ENCODE results near the gene PATL1.

- TF ChIP-seq POLR2AphosphoS5 (IDR thresholded peaks at IDR 0.05; ENCODE audit: low read depth, low read length) (no peak), POLR2A (IDR thresholded peaks at IDR 0.05; ENCODE audit: low read depth, low read length) (no peak)
Measured at GRCh38 chr11:59671471-59671870, 2.6 kb upstream of the PATL1 start.

All from GM12892 (cell line).